Esophagus squamous epithelium (tissue), 4 donors: ENCODE data around the gene FCHSD2.

ENCODE experiments used
- CTCF ChIP-seq, 6 experiments: fragments of 450-650 bp in 4 of 6; fragments of 200-600 bp in 2 of 6; sonication (generic) in 2 of 6; IDR thresholded peaks; one replicate each; pipeline ENCODE4 v1.5.1; 2016 to 2019; ENCODE audit warnings: antibody characterized with exemption in 6 of 6, mild to moderate bottlenecking in 4 of 6, moderate library complexity in 4 of 6
- POLR2A ChIP-seq, 4 donors: fragments of 450-650 bp; IDR thresholded peaks; one replicate each; pipeline ENCODE4 v1.6.1; 2017; ENCODE audit warnings: antibody characterized with exemption in 4 of 4, mild to moderate bottlenecking in 4 of 4, moderate library complexity in 3 of 4

DNA sequence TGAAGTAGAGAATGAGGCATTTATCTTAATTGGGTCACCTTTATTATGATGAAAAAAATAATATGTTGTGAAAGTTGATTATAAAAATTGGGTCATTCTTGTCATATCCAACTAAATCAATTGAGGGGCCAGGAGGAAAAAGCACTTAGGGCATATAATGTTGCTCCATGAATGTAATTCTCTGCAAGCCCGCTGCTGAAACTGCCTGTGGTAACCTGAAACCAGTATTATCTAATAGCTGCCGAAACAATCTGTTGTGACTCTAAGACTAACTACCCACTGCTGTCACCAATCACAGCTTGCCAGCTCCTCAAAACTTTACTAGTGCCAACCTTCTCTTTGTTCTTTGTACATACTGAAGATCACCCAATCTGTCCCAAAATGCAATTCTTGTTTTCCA lies 212.1 kb downstream of the FCHSD2 start:
- TF ChIP-seq CTCF (IDR thresholded peaks at IDR 0.05) (no peak), POLR2A (IDR thresholded peaks at IDR 0.05) (no peak)
